Vagina (tissue), 2 donors: Measurements from ENCODE around the gene EXD3. TPM values are rescaled to one million over a fixed set of nuclear protein-coding genes. Genes with fewer than 3 reads are reported as not detected.

Source experiments
- DNase-seq, 2 donors: peaks; one replicate each; pipeline ENCODE4 v3.0.0-alpha.2; 2017; ENCODE audit errors: extremely low spot score in 2 of 2
- H3K27ac ChIP-seq: fragments of 200-600 bp; sonication (generic); one replicate; pipeline ENCODE4 v1.5.1; 2019
- H3K27me3 ChIP-seq: fragments of 200-600 bp; sonication (generic); one replicate; pipeline ENCODE4 v1.5.1; 2019
- H3K36me3 ChIP-seq, 2 donors: fragments of 200-600 bp; sonication (generic); one replicate each; pipeline ENCODE4 v1.5.1; 2017 to 2019
- H3K4me1 ChIP-seq: fragments of 200-600 bp; sonication (generic); one replicate; pipeline ENCODE4 v1.5.1; 2019
- H3K4me3 ChIP-seq, 2 donors: fragments of 200-600 bp; sonication (generic); 1 replicate in 1 of 2; 2 replicates in 1 of 2; pipeline ENCODE4 v1.5.1; 2016 to 2019
- H3K9me3 ChIP-seq: fragments of 200-600 bp; sonication (generic); one replicate; pipeline ENCODE4 v1.5.1; 2019
- CTCF ChIP-seq, 3 experiments: fragments of 450-650 bp in 2 of 3; fragments of 200-600 bp in 1 of 3; sonication (generic) in 1 of 3; IDR thresholded peaks; one replicate each; pipeline ENCODE4 v1.5.1; 2017 to 2019; ENCODE audit warnings: antibody characterized with exemption in 3 of 3, mild to moderate bottlenecking in 2 of 3, moderate library complexity in 2 of 3
- POLR2A ChIP-seq, 2 donors: fragments of 450-650 bp; IDR thresholded peaks; one replicate each; pipeline ENCODE4 v1.6.1; 2017; ENCODE audit warnings: antibody characterized with exemption in 2 of 2, mild to moderate bottlenecking in 2 of 2, moderate library complexity in 2 of 2
- POLR2AphosphoS5 ChIP-seq, 2 donors: sonication (generic); formaldehyde crosslinking; IDR thresholded peaks; one replicate each; pipeline ENCODE4 v1.9.0; 2017; ENCODE audit warnings: antibody characterized with exemption in 2 of 2, mild to moderate bottlenecking in 2 of 2, low read depth in 1 of 2; ENCODE audit not compliant: insufficient read depth in 1 of 2
- intact Hi-C: fragments of 100-400 bp; cut with DNase I; formaldehyde crosslinking; loops from one replicate; pipeline ENCODE4 v1.15.1; 2023
- total RNA-seq: library from RNA; depleted of rRNA; stranded (reverse); fragments of >200 nt; gene quantifications from one replicate; pipeline ENCODE4 v1.2.3, GENCODE V29; 2016

EXD3 gene
- total RNA-seq, 1 donor from 2014 or later, result 35.6 TPM

GRCh38 chr9:137296670-137297664 lies 126.0 kb downstream of the EXD3 start:
- no peak for DNase-seq
- Histone ChIP-seq H3K36me3 (no peaks in the 10 kb centered on the region), H3K9me3 (no peaks in the 10 kb centered on the region), H3K27ac (peak overlapping the region; percentile 53), H3K4me3 (peak overlapping the region in 1 of 2 donors; percentile 56), H3K4me1 (peaks cover 42% of the 10 kb centered on the region), H3K27me3 (peaks cover 8% of the 10 kb centered on the region)
- intact Hi-C loops, result loop anchor here (5.0 kb wide), 1 partner anchor 110 kb away; no protein-coding TSS in a partner anchor
- TF ChIP-seq POLR2AphosphoS5 (IDR thresholded peaks at IDR 0.05; ENCODE audit: insufficient read depth in 1 of 2, low read depth in 1 of 2) (peak in 1 of 2 donors; percentile 24), CTCF (IDR thresholded peaks at IDR 0.05) (no peak)

GRCh38 chr9:137295849-137296669 lies 126.9 kb downstream of the EXD3 start:
- intact Hi-C loops, result loop anchor here (5.0 kb wide), 1 partner anchor 111 kb away; no protein-coding TSS in a partner anchor
- Histone ChIP-seq H3K27me3 (peaks cover 8% of the 10 kb centered on the region), H3K9me3 (no peaks in the 10 kb centered on the region), H3K4me1 (peaks cover 42% of the 10 kb centered on the region), H3K36me3 (no peaks in the 10 kb centered on the region), H3K4me3 (peak overlapping the region; percentile 34 to 56), H3K27ac (peak overlapping the region; percentile 53)
- TF ChIP-seq POLR2A (IDR thresholded peaks at IDR 0.05), result no peak
- peak in 1 of 2 donors; percentile 15 for TF ChIP-seq POLR2AphosphoS5 (IDR thresholded peaks at IDR 0.05; ENCODE audit: insufficient read depth in 1 of 2, low read depth in 1 of 2)
- DNase-seq, result no peak

- Histone ChIP-seq H3K27me3 (peaks cover 8% of the 10 kb centered on the region), H3K36me3 (no peaks in the 10 kb centered on the region), H3K27ac (peak overlapping the region; percentile 53), H3K4me3 (peak overlapping the region; percentile 34 to 56), H3K9me3 (no peaks in the 10 kb centered on the region), H3K4me1 (peaks cover 37% of the 10 kb centered on the region)
- no peak for DNase-seq
- intact Hi-C loops, result loop anchor here (5.0 kb wide), 1 partner anchor 112 kb away; no protein-coding TSS in a partner anchor
- TF ChIP-seq CTCF (IDR thresholded peaks at IDR 0.05), result no peak
- TF ChIP-seq POLR2A (IDR thresholded peaks at IDR 0.05), result no peak
- TF ChIP-seq POLR2AphosphoS5 (IDR thresholded peaks at IDR 0.05; ENCODE audit: insufficient read depth in 1 of 2, low read depth in 1 of 2), result no peak
Observed at GRCh38 chr9:137295238-137295811, 127.6 kb downstream of the EXD3 start.

GRCh38 chr9:137294681-137295237 lies 128.2 kb downstream of the EXD3 start:
- Histone ChIP-seq H3K4me3 (peak overlapping the region; percentile 34 to 56), H3K4me1 (peaks cover 31% of the 10 kb centered on the region), H3K27me3 (peaks cover 4% of the 10 kb centered on the region), H3K9me3 (no peaks in the 10 kb centered on the region), H3K36me3 (no peaks in the 10 kb centered on the region), H3K27ac (no peak overlapping the region)
- intact Hi-C loops, result loop anchor here (5.0 kb wide), 1 partner anchor 113 kb away; no protein-coding TSS in a partner anchor
- TF ChIP-seq CTCF (IDR thresholded peaks at IDR 0.05) (no peak), POLR2AphosphoS5 (IDR thresholded peaks at IDR 0.05; ENCODE audit: insufficient read depth in 1 of 2, low read depth in 1 of 2) (no peak), POLR2A (IDR thresholded peaks at IDR 0.05) (no peak)
- no peak for DNase-seq
